Measurements from ENCODE around the gene IL22RA1. TPM values are rescaled to one million over a fixed set of nuclear protein-coding genes. Genes with fewer than 3 reads are reported as not detected.
A peak's percentile ranks its signal among the peaks of the same experiment; 100 is the strongest.

The IL22RA1 gene
- total RNA-seq, 2 experiments from 2014 or later: not detected

GRCh38 chr1:24071941-24072340 is 71.0 kb downstream of the IL22RA1 start:
- POLR2A ChIA-PET: no interaction called here

GRCh38 chr1:24070821-24071393 is 72.0 kb downstream of the IL22RA1 start:
- ChIA-PET POLR2A (no interaction called here), CTCF (ENCODE audit: unreplicated experiment) (interaction anchor here (0.5 to 1.3 kb wide), 4 partner anchors 79 to 337 kb away, joined by 3 to 4 read pairs (median 4); no protein-coding TSS in a partner anchor)
- BruUV-seq (replicated peaks): no TSS peak
- Histone ChIP-seq H3K4me2 (ENCODE audit: low read length) (peak overlapping the region; percentile 7; the same call in 1 of the 2 replicates), H3K79me2 (ENCODE audit: insufficient read depth, low read depth, low read length) (no peaks in the 10 kb centered on the region), H2AFZ (ENCODE audit: low read length) (no peak overlapping the region), H3K36me3 (ENCODE audit: insufficient read depth, low read length) (no peaks in the 10 kb centered on the region), H4K20me1 (ENCODE audit: insufficient read depth, low read length) (no peaks in the 10 kb centered on the region), H3K4me3 (ENCODE audit: low read depth, low read length, poor library complexity, severe bottlenecking) (no peak overlapping the region), H3K4me1 (ENCODE audit: insufficient read depth, low read length, poor library complexity, severe bottlenecking) (peaks cover 8% of the 10 kb centered on the region), H3K27ac (ENCODE audit: low read depth, low read length, poor library complexity, severe bottlenecking) (no peak overlapping the region), H3K9me2 (ENCODE audit: insufficient read depth, low read length) (no peaks in the 10 kb centered on the region), H3K9me3 (ENCODE audit: low read length) (no peaks in the 10 kb centered on the region)
- peak; percentile 87 for DNase-seq (ENCODE audit: low spot score)
- TF ChIP-seq CTCF (conservative IDR thresholded peaks at IDR 0.05; ENCODE audit: low read length) (peak; percentile 95), EZH2phosphoT487 (IDR thresholded peaks at IDR 0.05; ENCODE audit: borderline replicate concordance, low read depth, low read length) (no peak)
- intact Hi-C loops (cut with micrococcal nuclease; ENCODE audit: unreplicated experiment): loop anchor here (1.0 to 2.0 kb wide), 3 partner anchors 42 to 321 kb away; partner anchors contain the start of gene MYOM3

More at GRCh38 chr1:24071941-24072340, 71.0 kb downstream of the IL22RA1 start:
- Histone ChIP-seq H3K4me2 (ENCODE audit: low read length) (no peak overlapping the region), H3K27ac (ENCODE audit: low read depth, low read length, poor library complexity, severe bottlenecking) (no peak overlapping the region), H3K36me3 (ENCODE audit: insufficient read depth, low read length) (no peaks in the 10 kb centered on the region), H3K9me2 (ENCODE audit: insufficient read depth, low read length) (no peaks in the 10 kb centered on the region), H3K79me2 (ENCODE audit: insufficient read depth, low read depth, low read length) (no peaks in the 10 kb centered on the region), H3K4me3 (ENCODE audit: low read depth, low read length, poor library complexity, severe bottlenecking) (no peak overlapping the region), H3K9me3 (ENCODE audit: low read length) (no peaks in the 10 kb centered on the region), H3K4me1 (ENCODE audit: insufficient read depth, low read length, poor library complexity, severe bottlenecking) (peaks cover 8% of the 10 kb centered on the region), H2AFZ (ENCODE audit: low read length) (no peak overlapping the region), H4K20me1 (ENCODE audit: insufficient read depth, low read length) (no peaks in the 10 kb centered on the region)
- BruUV-seq (replicated peaks): no TSS peak
- DNase-seq (ENCODE audit: low spot score): no peak
- TF ChIP-seq CTCF (conservative IDR thresholded peaks at IDR 0.05; ENCODE audit: low read length) (no peak), EZH2phosphoT487 (IDR thresholded peaks at IDR 0.05; ENCODE audit: borderline replicate concordance, low read depth, low read length) (no peak)
- intact Hi-C loops (cut with micrococcal nuclease; ENCODE audit: unreplicated experiment): loop anchor here (1.0 to 2.0 kb wide), 2 partner anchors 41 to 320 kb away; partner anchors contain the start of gene MYOM3
- CTCF ChIA-PET (ENCODE audit: unreplicated experiment): no interaction called here

GRCh38 chr1:24069817-24070216 is 73.1 kb downstream of the IL22RA1 start:
- POLR2A ChIA-PET: no interaction called here
- H3K79me2 ChIP-seq (ENCODE audit: insufficient read depth, low read depth, low read length): no peaks in the 10 kb centered on the region
- H4K20me1 ChIP-seq (ENCODE audit: insufficient read depth, low read length): no peaks in the 10 kb centered on the region
- no peak overlapping the region for H2AFZ ChIP-seq (ENCODE audit: low read length)
- H3K4me1 ChIP-seq (ENCODE audit: insufficient read depth, low read length, poor library complexity, severe bottlenecking): peaks cover 8% of the 10 kb centered on the region
- H3K27ac ChIP-seq (ENCODE audit: low read depth, low read length, poor library complexity, severe bottlenecking): no peak overlapping the region
- no peak overlapping the region for H3K4me3 ChIP-seq (ENCODE audit: low read depth, low read length, poor library complexity, severe bottlenecking)
- TF ChIP-seq EZH2phosphoT487 (IDR thresholded peaks at IDR 0.05; ENCODE audit: borderline replicate concordance, low read depth, low read length) (no peak), CTCF (conservative IDR thresholded peaks at IDR 0.05; ENCODE audit: low read length) (no peak)
- H3K9me2 ChIP-seq (ENCODE audit: insufficient read depth, low read length): no peaks in the 10 kb centered on the region
- no peak for DNase-seq (ENCODE audit: low spot score)
- no peaks in the 10 kb centered on the region for H3K36me3 ChIP-seq (ENCODE audit: insufficient read depth, low read length)
- no peak overlapping the region for H3K4me2 ChIP-seq (ENCODE audit: low read length)
- no peaks in the 10 kb centered on the region for H3K9me3 ChIP-seq (ENCODE audit: low read length)
- BruUV-seq (replicated peaks): no TSS peak
- intact Hi-C loops (cut with micrococcal nuclease; ENCODE audit: unreplicated experiment): loop anchor here (1.0 to 2.0 kb wide), 2 partner anchors 43 to 130 kb away; partner anchors contain the start of gene MYOM3
- CTCF ChIA-PET (ENCODE audit: unreplicated experiment): interaction anchor here (0.6 to 1.3 kb wide), 2 partner anchors 12 to 323 kb away, joined by 3 to 4 read pairs; no protein-coding TSS in a partner anchor
